HG03575 (cell line): ENCODE measurements around the gene CYP8B1.

Source experiments
- ATAC-seq: cut with Tn5 transposase; IDR thresholded peaks from one replicate; pipeline ENCODE4 v1.9.1; 2021; ENCODE audit not compliant: unreplicated experiment, insufficient number of reproducible peaks, low FRiP score; ENCODE audit errors: extremely low read depth

The CYP8B1 gene

DNA sequence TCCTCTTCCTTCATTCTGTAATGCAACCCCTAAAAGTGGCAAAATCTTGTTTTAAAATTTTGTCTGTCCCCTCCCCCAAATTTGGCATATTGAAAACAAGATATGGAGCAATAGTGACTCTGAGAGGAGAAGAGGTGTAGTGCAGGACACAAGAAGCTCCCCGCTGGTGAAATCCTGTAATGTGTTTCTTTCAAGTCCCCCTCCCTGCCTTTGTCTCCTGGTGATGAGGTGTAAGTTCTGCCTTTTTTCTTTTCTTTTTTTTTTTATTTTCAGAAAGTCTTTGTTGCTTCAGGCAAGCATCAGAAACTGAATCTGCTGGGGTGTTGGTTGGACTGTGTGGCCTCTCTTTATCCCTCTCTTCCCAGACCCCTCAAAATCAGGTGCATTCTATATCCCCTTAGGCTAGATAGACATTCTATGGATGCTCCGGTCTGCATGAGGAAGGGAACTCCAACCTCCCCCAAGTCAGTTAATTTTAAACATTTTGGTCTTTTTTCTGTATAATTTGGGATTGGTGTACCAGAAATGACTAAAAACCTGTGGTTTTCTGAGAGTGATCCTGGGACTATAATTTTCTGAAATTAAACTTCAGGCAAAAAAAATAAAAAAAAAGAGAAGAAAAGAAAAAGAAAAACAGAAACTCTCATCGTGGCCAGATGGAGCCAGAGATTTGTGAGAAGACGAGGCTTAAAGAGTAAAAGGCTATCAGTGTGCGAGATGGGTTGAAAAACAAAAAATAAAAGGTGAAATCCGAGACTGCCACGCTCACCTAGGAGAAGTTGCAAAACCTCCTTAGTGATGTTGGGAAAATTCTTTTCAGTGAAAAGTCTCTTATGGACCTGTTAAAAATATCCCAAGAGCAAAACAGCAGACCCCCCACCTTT is 45.0 kb downstream of the CYP8B1 start:
- no peak for ATAC-seq

DNA sequence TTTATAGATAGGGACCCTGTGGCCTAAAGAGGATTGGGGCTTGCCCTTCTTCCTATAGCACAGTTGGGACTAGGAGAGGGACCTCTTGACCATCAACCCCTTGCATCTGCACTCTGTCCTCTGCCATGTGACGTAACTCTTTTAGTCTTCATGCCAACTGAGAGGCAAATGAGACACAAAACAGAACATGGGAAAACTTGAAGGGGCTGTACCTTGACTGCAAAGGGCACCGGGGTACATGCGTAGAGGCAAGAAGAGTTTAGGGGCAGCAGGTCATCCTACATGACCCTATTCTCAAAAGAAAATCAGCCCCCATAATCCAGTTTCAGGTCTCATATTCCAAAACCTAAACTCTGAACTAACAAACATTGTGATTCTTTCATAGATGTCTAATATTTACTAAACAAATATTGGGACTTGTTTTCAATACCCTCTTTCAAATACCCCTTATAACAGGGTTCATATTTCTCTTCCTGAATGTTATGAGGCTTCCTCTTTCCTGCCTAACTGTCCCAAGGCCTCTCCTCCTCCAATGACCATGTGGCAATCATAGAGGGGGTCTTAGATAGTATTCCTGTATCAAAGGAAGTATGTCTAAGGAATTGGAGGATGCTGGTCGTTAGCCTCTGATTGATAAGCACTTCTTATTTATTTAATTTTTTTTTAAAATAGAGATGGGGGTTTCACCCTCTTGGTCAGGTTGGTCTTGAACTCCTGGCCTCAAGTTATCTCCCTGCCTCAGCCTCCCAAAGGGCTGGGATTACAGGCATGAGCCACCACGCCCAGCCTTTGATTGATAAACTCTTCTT is 45.8 kb downstream of the CYP8B1 start:
- no peak for ATAC-seq

DNA sequence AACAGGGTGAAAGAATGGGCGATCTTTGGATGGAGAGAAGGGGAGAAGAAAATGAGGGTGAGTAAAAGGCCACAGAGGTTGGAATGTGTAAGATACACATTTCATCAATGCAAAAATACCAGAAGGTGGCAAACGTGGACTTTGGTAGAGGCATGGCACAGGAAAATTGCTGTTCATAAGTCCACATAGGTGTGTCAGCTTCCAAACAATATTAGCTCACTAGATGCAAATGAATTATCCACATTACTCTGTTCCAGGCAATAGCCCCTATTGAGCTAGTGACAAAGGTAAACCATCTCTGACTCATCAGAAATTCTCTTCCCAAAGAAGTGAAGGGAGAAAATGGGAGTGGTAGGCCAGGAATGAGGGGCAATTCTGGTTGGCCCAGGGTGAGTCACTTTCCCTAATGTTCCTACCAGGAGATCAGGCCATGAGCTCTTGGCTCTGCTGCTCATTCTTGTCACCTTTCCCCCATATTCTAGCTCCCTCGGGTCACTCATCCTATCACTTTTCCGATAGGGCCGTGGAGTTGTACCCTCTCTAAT is 46.5 kb downstream of the CYP8B1 start:
- ATAC-seq = no peak

DNA sequence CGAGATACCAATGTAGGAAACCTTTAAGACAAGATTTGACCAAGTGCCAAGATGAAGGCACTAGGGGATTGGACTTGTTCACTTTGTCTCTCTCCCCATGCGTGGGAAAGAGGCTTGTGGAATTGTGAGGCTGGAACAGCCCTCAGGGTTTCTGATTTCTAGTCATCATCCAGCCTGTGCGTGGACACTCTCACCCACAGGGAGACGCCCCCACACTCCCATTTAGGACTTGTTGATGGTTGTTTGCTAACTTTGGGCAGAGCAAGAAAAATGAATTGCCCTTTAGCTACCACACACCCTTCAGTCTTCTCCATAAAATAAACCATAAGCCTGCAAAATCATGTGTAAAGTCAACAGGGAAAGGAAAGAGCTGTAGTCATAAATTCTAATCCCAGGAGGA is 48.0 kb downstream of the CYP8B1 start:
- ATAC-seq = no peak

DNA sequence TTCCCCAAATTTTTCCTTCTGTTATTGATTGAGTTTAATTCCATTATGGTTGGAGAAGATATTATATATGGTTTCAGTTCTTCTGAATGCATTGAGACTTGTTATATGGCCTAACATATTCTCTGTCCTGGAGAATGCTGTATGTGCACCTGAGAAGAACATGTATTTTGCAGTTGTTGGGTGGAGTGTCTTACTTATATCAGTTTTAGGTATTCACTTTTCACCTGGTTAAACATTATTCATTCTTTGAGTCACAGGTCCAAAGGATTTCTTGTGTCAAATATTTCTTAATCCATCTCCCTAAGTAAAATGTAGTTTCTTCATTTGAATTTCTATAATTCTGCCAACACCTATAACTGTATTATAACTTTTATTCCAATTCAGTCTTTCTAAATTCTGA is 48.7 kb downstream of the CYP8B1 start:
- no peak for ATAC-seq

DNA sequence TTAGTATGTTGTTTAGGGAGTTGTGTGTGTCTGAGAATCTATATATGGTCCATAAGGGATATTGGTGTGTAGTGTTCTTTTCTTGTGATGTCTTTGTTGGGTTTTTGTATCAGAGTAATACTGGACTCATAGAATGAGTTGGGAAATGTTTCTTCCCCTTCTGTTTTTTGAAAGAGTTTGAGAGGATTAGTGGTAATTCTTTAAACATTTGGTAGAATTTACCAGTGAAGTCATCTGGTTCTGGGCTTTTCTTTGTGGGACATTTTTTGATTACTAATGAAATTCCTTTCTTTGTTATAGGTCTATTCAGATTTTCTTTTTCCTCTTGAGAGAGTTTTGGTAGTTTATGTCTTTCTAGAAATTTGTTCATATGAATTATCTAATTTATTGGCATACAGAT is 49.5 kb downstream of the CYP8B1 start:
- ATAC-seq = no peak

DNA sequence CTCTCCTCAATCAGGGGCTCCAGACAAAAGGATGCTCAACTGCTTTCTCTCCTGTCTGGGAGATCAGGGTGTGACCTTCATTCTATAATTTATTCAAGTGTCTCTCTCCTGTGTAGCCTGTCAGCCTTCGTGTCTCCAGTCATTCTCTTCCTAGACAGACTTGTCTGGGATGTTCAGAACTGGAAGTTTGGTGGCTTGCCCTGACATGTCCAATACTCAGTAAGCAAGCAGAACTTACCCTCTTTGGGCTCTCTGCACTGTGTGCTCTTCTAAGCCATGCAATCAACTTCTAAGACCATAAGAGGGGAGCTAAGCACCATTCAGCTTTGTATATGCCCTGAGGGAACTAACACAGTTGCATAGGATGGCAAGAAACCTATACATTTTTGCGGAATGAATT is 52.3 kb downstream of the CYP8B1 start:
- no peak for ATAC-seq

DNA sequence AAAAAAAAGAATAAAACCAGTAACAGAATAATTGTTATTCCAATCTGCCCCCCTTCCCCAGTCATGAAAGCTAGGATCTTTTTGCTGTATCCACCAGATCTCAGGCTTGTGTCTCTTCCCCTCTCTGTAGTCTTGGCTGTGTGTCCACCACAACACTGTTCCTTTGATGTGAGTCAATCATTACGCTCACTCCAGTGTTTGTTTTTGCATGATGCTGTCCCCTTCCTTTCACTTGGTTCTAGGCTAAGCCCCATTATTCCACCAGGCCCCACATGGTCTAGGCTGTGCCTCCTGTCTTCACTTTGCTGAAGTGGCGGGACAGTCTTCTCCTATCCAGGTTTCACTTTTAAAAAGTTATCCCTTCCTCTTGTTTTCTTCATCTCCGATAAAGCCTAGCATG is 52.9 kb downstream of the CYP8B1 start:
- ATAC-seq = no peak
